Thyroid gland (tissue), 4 donors: ENCODE results near the gene AADACL3.

Experiments
- POLR2A ChIP-seq, 2 donors: fragments of 450-650 bp; IDR thresholded peaks; one replicate each; pipeline ENCODE4 v1.6.1; 2017; ENCODE audit warnings: antibody characterized with exemption in 2 of 2, mild to moderate bottlenecking in 2 of 2, moderate library complexity in 1 of 2
- TF ChIP-seq, protein P1 (sequence below), 6 experiments: fragments of 200-600 bp in 3 of 6; fragments of 450-650 bp in 3 of 6; sonication (generic) in 3 of 6; IDR thresholded peaks; one replicate each; pipeline ENCODE4 v1.5.1; 2016 to 2019; ENCODE audit warnings: antibody characterized with exemption in 6 of 6, mild to moderate bottlenecking in 2 of 6, inconsistent platforms in 1 of 6, moderate library complexity in 1 of 6

DNA sequence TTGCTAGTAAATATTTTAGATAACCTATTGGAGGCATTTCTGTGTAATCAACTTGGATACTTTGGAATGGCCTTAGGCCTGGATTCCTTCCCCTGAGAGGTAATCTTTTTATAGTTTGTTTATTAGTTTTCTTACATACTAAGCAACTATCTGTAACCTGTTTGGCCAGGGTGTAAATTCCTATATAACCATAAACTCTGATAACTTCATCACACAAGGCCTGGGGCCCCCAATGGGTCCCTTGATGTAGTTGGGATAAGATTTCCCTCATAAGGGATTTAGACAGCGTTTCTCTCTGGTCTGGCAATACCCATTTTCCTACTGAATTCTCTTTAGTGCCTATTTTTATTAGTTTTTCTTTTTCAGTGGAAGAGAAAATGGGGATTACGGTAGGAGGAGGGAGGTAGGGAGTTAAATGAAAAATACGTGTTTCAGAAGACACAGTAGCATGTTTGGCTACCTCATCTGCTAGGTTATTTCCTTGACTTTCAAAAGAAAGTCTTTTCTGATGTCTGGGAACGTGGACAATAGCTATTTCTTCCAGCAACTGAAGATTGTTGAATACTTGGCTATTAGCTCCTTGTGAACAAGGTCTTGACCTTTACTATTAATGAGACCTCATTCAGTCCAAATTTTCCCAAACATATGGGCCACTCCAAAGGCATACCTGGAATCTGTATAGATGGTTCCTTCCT, 7.4 kb upstream of the AADACL3 start:
- TF ChIP-seq, protein P1, sequence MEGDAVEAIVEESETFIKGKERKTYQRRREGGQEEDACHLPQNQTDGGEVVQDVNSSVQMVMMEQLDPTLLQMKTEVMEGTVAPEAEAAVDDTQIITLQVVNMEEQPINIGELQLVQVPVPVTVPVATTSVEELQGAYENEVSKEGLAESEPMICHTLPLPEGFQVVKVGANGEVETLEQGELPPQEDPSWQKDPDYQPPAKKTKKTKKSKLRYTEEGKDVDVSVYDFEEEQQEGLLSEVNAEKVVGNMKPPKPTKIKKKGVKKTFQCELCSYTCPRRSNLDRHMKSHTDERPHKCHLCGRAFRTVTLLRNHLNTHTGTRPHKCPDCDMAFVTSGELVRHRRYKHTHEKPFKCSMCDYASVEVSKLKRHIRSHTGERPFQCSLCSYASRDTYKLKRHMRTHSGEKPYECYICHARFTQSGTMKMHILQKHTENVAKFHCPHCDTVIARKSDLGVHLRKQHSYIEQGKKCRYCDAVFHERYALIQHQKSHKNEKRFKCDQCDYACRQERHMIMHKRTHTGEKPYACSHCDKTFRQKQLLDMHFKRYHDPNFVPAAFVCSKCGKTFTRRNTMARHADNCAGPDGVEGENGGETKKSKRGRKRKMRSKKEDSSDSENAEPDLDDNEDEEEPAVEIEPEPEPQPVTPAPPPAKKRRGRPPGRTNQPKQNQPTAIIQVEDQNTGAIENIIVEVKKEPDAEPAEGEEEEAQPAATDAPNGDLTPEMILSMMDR (IDR thresholded peaks at IDR 0.05): no peak
- no peak for TF ChIP-seq POLR2A (IDR thresholded peaks at IDR 0.05)
